Astrocyte of the spinal cord (primary cell): ENCODE data around the gene MYBBP1A.

Experiments used
- DNase-seq: peaks from one replicate; pipeline ENCODE4 v3.0.0; 2011; ENCODE audit warnings: low read depth, low spot score
- H3K4me3 ChIP-seq: 2 replicates; pipeline ENCODE4 v1.5.1; 2011; ENCODE audit warnings: low read depth, mild to moderate bottlenecking, low read length, moderate library complexity
- in situ Hi-C: cut with HindIII; loops from 2 replicates; pipeline ENCODE4 v1.10.0; 2017; ENCODE audit warnings: low sequenced_read_pairs
- TF ChIP-seq, protein P1 (sequence below): IDR thresholded peaks from 2 replicates; pipeline ENCODE4 v1.5.1; 2012; ENCODE audit warnings: low read depth, mild to moderate bottlenecking, low read length, inconsistent platforms

The MYBBP1A gene

GRCh38 chr17:4536259-4536741 is 18.9 kb downstream of the MYBBP1A start:
- TF ChIP-seq, protein P1, sequence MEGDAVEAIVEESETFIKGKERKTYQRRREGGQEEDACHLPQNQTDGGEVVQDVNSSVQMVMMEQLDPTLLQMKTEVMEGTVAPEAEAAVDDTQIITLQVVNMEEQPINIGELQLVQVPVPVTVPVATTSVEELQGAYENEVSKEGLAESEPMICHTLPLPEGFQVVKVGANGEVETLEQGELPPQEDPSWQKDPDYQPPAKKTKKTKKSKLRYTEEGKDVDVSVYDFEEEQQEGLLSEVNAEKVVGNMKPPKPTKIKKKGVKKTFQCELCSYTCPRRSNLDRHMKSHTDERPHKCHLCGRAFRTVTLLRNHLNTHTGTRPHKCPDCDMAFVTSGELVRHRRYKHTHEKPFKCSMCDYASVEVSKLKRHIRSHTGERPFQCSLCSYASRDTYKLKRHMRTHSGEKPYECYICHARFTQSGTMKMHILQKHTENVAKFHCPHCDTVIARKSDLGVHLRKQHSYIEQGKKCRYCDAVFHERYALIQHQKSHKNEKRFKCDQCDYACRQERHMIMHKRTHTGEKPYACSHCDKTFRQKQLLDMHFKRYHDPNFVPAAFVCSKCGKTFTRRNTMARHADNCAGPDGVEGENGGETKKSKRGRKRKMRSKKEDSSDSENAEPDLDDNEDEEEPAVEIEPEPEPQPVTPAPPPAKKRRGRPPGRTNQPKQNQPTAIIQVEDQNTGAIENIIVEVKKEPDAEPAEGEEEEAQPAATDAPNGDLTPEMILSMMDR: no peak
- H3K4me3 ChIP-seq: no peak overlapping the region
- no peak for DNase-seq
- in situ Hi-C loops: no loop called here

DNA sequence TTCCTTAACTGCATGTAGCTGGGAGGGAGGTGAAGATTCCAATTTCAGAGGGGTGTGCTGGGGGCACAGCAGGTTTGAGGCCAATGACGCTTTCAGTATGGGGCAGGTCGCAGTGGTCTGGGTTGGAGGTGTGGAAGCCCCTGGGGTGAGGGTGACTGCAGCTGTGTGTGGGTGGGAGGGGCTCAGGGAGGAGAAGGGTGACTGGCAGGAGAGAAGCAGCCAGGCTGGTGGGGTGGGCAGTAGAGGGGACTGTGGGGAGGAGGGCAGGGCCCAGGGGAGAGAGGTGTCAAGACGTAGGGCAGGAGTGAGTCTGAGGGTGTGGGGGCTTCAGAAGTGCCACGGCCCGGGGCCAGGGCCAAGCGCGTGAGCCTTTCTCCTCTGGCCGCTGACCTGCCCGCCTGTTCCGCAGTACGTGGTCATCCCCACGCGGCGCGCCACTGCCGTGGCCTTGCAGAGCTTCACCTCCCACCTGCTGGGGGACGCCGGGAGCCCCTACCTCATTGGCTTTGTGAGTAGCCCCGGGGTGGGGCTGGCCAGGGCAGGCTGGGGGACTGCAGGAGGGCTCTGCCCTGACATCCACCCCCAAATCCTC is 19.4 kb downstream of the MYBBP1A start:
- in situ Hi-C loops: no loop called here
- DNase-seq: no peak
- TF ChIP-seq, protein P1: no peak
- no peak overlapping the region for H3K4me3 ChIP-seq

GRCh38 chr17:4534928-4535666 is 20.1 kb downstream of the MYBBP1A start:
- H3K4me3 ChIP-seq: no peak overlapping the region
- TF ChIP-seq, protein P1: no peak
- no peak for DNase-seq
- in situ Hi-C loops: no loop called here

DNA sequence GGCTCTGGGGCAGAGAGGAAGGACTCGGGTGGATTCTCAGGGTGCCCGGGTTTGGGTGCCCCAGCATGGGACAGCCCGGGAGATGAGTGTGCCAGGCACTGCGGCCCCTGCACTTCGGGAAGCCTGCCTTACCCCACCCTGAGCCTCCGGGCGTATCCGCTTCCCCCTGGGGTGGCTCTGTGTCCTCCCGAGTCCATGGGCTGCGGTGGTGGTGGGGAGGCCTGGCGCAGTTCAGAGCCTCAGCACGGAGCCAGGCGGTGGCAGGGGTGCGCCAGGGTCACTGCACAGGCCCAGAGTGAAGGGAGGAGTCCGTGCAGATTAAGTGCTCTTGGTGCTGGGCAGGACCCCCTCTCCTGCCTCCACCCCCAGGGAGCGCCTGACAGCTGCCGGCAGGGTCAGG is 20.7 kb downstream of the MYBBP1A start:
- in situ Hi-C loops: no loop called here
- TF ChIP-seq, protein P1: no peak

DNA sequence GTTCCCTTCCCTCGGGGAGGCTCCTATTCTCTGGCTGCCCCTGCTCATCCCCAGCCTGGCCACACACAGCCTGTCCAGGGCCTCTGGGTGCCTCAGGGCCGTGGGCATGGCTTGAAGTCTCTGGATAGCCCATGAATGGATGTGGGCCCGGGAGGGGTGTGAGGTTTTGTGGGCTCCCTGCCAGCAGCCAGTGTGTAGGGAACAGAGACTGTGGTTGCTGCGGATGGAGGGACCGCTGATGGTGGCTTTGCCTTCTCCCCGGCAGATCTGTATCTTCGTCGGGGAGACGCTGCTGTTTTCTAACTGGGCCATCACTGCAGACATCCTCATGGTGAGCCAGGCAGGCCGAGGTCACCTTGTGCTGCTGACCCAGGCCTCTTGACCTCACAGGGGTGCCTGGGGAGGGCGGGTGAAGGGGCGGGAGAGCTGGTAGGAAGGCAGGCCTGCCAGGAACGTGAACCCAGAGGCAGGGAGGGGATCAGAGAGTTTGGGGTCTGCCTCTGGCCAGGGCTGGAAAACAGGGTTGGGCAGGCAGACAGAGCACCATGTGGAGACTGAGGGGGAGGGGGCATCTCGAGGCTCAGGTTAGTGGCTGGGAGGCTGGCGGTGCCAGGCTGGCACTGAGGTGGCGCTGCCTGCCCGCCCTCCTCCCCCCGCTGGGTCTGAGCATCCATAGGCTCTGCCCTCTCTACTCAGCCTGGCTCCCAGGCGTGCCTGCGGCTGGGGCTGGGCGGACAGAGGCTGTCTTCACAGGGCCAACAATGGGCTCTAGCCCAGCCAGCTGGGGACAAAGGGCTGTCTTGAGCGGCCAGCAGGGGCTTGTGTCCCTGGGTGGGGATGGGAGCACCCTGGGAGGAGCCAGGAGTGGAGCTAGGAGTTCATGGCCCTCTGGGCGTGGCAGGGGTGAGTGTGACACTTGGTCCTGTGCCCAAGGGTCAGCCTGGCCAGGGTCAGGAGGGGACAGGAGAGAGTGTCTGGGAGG is 21.4 kb downstream of the MYBBP1A start:
- in situ Hi-C loops: no loop called here
- TF ChIP-seq, protein P1: no peak
- no peak for DNase-seq
- H3K4me3 ChIP-seq: no peak overlapping the region

More for the DNA sequence above, 20.7 kb downstream of the MYBBP1A start:
- no peak overlapping the region for H3K4me3 ChIP-seq
- DNase-seq: no peak

- DNase-seq: no peak
- in situ Hi-C loops: no loop called here
- TF ChIP-seq, protein P1: no peak
- H3K4me3 ChIP-seq: no peak overlapping the region
These were observed 22.2 kb downstream of the MYBBP1A start for GRCh38 chr17:4532860-4533522.
